Measurements from ENCODE around the gene ZFP36L2. TPM values are rescaled to one million over a fixed set of nuclear protein-coding genes. Genes with fewer than 3 reads are reported as not detected.

The ZFP36L2 gene
- total and polyA plus RNA-seq, 9 of the 15 experiments (the other 6 are each of a cell fraction or from before 2014, with no cell fraction given): 4.1 to 60.6 (median 20.3) TPM

DNA sequence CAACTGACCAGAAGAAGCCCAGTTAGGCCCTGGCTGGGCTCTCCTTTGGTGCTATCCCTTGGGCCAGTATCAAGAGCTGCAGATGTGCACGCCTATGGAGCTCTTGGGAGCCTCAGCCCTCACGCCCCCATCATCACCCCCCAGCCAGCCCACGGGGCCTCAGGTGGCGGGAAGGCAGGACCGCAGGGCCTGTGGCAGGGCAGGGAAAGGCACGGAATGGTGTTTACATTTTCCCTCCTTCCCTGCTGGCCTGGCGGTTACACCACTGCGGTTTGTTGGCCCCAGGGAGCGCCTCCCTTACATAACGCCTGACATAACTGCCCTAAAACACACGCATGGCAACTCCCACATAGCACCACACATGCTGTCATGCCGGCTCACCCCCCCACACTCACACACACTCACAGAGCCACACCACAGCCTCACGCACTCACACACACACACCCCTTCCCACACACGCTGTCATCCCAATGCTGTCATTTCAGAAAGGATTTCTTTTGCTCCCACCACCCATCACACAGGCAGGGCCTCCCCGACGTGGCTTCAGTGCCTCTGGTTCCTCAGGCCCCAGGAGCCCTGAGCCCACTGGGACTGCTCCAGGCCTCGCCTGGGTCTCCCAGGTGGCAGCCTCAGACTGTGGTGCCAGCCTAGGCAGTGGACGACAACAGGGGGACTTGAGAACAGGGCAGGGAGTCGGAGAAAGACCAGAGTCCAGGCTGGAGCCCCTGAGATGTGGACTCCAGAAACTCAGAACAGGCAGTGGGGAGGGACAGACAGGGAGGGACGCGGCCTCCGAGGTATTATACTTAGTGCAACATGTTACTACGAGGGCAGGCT lies 15.7 kb downstream of the ZFP36L2 start (continued):
- TF ChIP-seq, protein P1, sequence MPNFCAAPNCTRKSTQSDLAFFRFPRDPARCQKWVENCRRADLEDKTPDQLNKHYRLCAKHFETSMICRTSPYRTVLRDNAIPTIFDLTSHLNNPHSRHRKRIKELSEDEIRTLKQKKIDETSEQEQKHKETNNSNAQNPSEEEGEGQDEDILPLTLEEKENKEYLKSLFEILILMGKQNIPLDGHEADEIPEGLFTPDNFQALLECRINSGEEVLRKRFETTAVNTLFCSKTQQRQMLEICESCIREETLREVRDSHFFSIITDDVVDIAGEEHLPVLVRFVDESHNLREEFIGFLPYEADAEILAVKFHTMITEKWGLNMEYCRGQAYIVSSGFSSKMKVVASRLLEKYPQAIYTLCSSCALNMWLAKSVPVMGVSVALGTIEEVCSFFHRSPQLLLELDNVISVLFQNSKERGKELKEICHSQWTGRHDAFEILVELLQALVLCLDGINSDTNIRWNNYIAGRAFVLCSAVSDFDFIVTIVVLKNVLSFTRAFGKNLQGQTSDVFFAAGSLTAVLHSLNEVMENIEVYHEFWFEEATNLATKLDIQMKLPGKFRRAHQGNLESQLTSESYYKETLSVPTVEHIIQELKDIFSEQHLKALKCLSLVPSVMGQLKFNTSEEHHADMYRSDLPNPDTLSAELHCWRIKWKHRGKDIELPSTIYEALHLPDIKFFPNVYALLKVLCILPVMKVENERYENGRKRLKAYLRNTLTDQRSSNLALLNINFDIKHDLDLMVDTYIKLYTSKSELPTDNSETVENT (CRISPR knock-in tag; IDR thresholded peaks at IDR 0.05): no peak
- TF ChIP-seq, protein P2, sequence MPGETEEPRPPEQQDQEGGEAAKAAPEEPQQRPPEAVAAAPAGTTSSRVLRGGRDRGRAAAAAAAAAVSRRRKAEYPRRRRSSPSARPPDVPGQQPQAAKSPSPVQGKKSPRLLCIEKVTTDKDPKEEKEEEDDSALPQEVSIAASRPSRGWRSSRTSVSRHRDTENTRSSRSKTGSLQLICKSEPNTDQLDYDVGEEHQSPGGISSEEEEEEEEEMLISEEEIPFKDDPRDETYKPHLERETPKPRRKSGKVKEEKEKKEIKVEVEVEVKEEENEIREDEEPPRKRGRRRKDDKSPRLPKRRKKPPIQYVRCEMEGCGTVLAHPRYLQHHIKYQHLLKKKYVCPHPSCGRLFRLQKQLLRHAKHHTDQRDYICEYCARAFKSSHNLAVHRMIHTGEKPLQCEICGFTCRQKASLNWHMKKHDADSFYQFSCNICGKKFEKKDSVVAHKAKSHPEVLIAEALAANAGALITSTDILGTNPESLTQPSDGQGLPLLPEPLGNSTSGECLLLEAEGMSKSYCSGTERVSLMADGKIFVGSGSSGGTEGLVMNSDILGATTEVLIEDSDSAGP (CRISPR knock-in tag; IDR thresholded peaks at IDR 0.05): 0 out of 2 replicates have a peak, but pooled peaks have one; percentile 48
- TF ChIP-seq NCOA1 (IDR thresholded peaks at IDR 0.05; ENCODE audit: low read depth) (no peak), TEAD2 (tag; IDR thresholded peaks at IDR 0.05) (no peak), CREM (IDR thresholded peaks at IDR 0.05; ENCODE audit: low read depth) (peak; percentile 81), ELF1 (tag; IDR thresholded peaks at IDR 0.05) (no peak)
- TF ChIP-seq, protein P3, sequence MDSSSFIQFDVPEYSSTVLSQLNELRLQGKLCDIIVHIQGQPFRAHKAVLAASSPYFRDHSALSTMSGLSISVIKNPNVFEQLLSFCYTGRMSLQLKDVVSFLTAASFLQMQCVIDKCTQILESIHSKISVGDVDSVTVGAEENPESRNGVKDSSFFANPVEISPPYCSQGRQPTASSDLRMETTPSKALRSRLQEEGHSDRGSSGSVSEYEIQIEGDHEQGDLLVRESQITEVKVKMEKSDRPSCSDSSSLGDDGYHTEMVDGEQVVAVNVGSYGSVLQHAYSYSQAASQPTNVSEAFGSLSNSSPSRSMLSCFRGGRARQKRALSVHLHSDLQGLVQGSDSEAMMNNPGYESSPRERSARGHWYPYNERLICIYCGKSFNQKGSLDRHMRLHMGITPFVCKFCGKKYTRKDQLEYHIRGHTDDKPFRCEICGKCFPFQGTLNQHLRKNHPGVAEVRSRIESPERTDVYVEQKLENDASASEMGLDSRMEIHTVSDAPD (CRISPR knock-in tag; IDR thresholded peaks at IDR 0.05): no peak
- TF ChIP-seq, protein P4, sequence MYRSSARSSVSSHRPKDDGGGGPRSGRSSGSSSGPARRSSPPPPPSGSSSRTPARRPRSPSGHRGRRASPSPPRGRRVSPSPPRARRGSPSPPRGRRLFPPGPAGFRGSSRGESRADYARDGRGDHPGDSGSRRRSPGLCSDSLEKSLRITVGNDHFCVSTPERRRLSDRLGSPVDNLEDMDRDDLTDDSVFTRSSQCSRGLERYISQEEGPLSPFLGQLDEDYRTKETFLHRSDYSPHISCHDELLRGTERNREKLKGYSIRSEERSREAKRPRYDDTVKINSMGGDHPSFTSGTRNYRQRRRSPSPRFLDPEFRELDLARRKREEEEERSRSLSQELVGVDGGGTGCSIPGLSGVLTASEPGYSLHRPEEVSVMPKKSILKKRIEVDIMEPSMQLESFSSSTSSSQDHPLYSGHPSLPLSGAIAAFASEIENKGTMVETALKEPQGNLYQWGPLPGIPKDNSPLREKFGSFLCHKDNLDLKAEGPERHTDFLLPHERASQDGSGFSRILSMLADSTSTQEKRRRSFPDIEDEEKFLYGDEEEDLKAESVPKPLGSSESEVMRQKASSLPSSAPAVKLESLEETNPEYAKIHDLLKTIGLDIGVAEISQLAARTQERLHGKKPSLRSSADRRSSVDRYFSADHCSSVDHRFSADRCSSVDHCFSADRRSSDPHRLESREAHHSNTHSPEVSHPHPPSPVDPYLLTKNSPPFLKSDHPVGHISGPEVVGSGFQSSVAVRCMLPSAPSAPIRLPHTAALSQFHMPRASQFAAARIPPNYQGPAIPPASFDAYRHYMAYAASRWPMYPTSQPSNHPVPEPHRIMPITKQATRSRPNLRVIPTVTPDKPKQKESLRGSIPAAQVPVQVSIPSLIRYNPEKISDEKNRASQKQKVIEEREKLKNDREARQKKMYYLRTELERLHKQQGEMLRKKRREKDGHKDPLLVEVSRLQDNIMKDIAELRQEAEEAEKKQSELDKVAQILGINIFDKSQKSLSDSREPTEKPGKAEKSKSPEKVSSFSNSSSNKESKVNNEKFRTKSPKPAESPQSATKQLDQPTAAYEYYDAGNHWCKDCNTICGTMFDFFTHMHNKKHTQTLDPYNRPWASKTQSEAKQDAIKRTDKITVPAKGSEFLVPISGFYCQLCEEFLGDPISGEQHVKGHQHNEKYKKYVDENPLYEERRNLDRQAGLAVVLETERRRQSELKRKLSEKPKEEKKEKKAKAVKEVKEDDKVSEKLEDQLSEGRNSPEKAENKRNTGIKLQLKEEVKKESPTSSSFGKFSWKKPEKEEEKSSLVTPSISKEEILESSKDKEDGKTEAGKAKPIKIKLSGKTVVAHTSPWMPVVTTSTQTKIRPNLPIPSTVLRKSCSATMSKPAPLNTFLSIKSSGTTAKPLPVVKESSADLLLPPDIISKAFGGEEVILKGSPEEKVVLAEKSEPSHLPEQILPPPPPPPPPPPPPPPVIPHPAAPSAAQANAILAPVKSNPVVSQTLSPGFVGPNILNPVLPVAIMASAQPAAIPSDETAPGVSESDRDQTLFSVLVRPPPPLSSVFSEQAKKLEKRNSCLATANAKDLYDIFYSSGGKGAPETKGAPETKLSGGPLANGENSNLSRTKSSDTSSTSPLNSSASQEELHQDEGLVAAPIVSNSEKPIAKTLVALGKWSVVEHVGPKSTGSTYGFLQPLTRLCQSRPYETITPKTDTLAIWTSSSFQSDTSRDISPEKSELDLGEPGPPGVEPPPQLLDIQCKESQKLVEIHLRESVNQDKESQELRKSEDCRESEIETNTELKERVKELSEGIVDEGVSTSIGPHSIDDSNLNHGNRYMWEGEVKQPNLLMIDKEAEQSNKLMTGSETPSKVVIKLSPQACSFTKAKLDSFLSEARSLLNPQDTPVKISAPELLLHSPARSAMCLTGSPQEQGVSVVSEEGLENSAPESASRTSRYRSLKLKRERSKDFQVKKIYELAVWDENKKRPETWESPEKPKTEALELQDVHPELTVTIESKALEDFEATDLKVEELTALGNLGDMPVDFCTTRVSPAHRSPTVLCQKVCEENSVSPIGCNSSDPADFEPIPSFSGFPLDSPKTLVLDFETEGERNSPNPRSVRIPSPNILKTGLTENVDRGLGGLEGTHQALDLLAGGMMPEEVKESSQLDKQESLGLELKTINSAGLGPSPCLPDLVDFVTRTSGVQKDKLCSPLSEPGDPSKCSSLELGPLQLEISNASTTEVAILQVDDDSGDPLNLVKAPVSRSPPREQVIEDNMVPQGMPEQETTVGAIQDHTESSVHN (IDR thresholded peaks at IDR 0.05; ENCODE audit: borderline replicate concordance in 1 of 2, low read depth in 1 of 2): peak in 1 of 2 experiments; percentile 82; a peak in 2 of 4 replicates
- TF ChIP-seq, protein P5, sequence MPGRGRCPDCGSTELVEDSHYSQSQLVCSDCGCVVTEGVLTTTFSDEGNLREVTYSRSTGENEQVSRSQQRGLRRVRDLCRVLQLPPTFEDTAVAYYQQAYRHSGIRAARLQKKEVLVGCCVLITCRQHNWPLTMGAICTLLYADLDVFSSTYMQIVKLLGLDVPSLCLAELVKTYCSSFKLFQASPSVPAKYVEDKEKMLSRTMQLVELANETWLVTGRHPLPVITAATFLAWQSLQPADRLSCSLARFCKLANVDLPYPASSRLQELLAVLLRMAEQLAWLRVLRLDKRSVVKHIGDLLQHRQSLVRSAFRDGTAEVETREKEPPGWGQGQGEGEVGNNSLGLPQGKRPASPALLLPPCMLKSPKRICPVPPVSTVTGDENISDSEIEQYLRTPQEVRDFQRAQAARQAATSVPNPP (IDR thresholded peaks at IDR 0.05; ENCODE audit: borderline replicate concordance, insufficient read depth, insufficient read length): no peak

Measured in K562 (cell line).